ENCODE data around the gene LYSMD1.

Gene LYSMD1

DNA sequence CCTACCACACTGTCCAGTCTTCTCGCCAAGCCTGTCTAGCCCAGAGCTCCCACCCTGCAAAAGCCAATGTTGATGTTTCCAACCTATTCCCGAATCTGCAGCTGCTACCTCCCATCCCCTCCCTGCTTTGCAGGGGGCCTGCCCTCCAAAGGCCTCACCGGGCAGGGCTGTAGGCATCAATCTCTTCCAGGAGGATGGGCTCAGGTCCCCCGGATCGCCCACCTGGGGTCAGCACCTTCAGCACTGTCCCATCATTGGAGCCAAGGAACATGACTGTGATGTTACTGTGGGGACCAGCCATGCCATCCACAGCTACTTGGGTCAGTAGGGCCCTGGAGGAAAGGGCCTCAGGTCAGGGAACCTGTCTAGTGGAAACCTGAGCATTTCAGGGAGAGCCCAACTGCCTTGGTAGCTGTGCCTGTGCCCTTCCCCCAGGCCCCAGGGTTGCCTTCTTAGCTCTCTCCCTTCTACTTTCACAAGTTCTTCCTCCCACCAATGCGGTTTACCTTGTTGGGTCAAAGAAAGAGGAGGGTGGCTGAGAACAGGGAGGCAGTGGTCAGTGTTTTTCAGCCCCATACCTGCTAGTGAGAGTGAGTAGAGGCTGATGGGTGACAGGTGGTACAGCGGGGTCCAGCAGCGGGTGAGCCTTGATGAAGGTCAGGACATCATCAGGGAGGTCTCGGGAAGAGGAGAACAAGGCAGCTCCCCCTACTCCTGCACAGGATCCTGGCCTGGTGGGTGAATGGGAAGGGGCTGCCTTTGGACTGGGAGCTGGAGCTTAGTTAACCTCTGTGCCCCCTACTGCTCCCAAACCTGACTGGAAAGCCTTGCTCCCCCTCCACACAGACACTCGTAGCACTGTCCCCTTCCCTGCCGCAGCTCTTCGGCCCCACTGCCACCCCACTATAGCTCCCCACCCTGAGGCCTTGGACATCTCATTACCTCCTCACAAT, 30.0 kb downstream of the LYSMD1 start:
- no peak for DNase-seq

DNA sequence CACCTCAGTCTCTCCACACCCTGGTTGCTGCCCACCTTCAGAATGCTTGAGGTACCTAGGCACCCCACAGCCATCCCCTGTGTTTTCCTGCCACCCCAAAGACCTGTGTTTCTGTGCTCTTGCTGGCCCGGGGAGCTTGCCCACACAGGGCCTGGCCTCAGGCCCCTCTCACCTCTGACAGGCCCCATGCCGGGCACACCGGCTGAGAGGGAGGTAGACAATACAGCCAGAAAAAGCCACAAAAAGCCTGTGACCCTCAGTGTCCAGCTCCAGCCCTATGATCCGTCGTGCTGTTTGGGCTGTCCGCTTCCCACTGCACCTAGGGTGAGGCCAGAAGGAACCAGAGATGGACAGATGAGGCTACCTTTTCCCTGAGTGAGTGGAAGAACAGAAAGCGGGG, 30.7 kb downstream of the LYSMD1 start:
- no peak for DNase-seq

DNA sequence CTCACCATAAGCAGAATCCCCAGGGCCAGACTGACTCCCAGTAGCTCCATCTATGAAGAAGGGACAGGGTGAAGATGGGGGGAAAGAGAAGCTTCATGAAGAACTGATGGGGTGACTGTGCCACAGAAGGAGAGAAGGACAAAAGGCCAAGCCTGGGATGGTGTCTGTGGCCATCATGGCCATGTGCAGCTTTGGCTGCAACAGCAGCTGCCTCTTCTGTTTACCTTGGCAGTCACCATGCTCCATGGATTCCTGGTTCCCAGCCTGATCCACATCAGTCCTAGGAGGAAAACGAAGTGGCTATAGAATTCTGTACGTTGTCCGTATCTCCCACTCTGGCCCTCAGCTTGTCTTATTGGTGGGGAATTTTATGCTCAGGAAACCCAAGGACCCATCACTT, 31.3 kb downstream of the LYSMD1 start:
- no peak for DNase-seq

DNA sequence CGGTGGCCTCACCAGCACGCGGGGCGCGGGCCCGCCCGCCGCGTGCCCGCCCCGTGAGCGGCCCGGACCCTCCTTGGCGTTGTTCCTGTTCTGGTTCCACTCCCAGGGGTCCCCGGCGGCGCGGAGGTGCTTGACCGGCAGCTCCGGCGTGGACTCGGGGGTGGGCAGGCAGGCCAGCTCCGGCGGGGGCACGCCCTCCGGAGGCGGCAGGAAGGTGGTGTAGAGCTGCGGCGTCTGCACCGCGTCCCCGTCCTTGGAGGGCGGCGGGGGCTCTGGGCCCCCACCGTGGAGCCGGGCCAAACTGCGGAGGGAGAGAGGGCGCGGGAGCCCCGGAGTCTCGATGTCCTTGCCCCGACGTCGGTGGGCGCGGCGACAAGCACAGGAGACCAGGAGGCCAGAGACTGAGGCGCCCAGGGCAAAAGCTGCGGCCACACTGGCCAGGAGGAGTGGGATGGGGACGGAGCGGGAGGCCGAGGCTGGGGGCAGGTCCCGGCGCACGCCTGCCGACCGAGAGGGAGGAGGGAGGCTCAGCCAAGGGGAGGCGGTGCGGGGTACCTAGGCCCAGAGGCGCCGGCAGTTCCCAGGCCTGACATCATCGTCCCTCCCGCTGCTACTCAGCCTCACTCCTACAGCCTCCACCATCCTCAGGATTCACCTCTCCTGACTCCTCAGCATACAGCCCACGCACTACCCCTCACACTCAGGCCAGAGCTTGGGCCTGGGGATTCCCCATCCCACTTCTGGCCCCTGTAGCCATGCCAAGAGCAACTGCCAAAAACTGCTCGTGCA, 32.5 kb downstream of the LYSMD1 start:
- DNase-seq, result no peak

DNA sequence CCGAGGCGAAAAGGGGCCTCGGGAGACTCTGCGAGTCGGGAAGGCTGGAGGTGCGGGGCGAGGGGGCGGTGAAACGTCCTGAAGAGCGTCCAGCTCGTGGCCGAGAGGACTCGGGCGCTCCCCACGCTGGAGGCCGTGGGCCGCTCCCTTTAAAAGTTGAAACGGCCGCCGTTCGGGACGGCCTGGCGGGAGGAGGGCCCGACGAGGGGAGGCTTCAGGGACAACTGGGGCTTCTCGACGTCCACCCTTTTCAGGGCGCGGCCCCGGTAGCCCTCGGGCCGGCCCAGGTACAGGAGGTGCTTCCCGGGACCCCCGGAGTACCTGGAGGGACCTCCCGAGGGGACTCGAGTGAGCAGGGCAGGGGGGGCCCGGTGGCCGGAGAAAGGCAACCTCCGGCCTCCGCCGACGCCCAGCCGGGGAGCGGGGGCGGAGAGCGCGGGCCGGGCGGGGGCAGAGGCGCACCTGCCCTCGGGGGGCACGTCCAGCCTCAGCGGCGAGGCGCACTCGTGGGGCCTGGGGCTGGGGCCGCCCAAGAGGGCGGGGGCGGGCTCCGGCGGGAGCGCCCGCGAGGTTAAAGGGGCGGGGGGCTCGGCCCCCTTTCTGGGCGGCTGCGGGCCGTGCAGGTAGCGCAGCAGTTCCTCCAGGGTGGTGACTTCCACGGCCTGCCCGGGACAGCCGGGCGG, 33.2 kb downstream of the LYSMD1 start:
- no peak for DNase-seq

- no peak for DNase-seq
These were observed 33.9 kb downstream of the LYSMD1 start for GRCh38 chr1:151131701-151132334.

- peak; percentile 74 for DNase-seq
These were observed 34.6 kb downstream of the LYSMD1 start for GRCh38 chr1:151130987-151131586.

DNA sequence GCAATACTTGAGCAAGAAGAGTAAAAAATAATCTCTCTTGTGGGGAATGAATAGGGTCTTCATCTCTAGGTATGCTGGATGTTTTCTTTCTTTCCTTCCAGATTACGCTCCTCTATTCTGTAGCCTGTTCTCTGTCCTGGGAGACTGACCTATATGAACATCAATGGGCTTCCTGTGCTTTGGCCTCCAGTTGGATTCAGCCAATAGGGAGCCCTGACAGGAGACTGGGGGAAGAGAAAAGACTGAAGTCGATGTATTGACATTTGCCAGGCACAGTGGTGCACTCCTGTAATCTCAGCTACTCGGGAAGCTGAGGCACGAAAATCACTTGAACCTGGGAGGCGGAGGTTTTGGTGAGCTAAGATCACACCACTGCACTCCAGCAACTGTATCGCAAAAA, 36.9 kb downstream of the LYSMD1 start:
- DNase-seq, result no peak

DNA sequence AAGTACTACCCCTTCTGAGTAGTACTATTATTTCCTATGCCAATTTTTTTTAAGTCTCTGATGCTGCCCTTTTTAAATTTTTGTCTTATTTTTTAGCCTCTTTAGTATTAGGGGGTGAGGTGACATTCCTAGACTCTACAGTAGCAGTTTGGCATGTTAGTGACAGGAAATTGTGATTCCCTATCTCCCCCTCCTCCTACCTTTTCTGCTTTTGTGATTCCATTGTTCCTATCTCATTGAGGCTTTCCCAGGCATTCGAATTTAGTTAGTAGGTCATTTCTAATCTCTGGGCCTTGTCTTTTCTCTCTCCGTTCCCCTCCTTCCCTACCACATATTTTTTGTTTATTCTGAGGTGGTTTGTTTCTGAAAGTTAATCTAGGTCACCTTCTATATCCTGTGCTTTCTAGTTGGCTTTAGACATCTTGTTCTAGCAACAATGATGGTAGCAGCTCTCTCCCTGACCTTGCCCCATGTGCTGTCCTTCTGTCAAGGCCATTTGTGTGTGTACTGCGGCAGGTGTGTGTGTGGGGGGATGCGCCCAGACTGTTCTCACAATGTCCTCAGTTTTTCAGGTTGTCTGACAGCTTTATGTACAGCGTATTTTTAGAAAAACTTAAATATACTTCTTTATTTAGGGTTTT, 40.8 kb downstream of the LYSMD1 start:
- no peak for DNase-seq

DNA sequence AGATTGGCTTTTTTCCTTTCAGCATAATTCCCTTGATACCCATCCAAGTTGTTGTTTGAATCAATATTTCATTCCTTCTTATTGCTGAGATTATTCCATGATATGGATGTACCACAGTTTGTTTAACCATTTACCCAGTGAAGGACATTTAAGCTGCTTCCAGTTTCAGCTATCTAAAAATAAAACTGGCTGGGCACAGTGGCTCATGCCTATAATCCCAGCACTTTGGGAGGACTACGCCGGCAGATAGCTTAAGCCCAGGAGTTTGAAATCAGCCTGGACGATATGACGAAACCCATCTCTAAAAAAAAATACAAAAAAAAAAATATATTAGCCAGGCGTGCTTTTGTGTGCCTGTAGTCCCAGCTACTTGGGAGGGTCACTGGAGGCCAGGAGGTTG, 51.8 kb downstream of the LYSMD1 start:
- no peak for DNase-seq
